ENCODE results near the gene CNBP. TPM values are rescaled to one million over a fixed set of nuclear protein-coding genes. Genes with fewer than 3 reads are reported as not detected.

CNBP gene
- total RNA-seq, 6 donors from 2014 or later, result 185 to 426 (median 312) TPM

- ATAC-seq (ENCODE audit: low FRiP score in 2 of 2), result peak; percentile 84 to 95
- 16 to 18% methylated on average over 6 of the region's 6 CpGs for WGBS, 2 donors
- H3K9me3 ChIP-seq, result no peaks in the 10 kb centered on the region
- peak in 1 of 2 donors; percentile 94 for DNase-seq
- H3K27me3 ChIP-seq, result no peaks in the 10 kb centered on the region
- no peak overlapping the region for H3K4me3 ChIP-seq
- H3K27ac ChIP-seq, result peak overlapping the region; percentile 12 to 75 (median 51)
- TF ChIP-seq, protein P1, sequence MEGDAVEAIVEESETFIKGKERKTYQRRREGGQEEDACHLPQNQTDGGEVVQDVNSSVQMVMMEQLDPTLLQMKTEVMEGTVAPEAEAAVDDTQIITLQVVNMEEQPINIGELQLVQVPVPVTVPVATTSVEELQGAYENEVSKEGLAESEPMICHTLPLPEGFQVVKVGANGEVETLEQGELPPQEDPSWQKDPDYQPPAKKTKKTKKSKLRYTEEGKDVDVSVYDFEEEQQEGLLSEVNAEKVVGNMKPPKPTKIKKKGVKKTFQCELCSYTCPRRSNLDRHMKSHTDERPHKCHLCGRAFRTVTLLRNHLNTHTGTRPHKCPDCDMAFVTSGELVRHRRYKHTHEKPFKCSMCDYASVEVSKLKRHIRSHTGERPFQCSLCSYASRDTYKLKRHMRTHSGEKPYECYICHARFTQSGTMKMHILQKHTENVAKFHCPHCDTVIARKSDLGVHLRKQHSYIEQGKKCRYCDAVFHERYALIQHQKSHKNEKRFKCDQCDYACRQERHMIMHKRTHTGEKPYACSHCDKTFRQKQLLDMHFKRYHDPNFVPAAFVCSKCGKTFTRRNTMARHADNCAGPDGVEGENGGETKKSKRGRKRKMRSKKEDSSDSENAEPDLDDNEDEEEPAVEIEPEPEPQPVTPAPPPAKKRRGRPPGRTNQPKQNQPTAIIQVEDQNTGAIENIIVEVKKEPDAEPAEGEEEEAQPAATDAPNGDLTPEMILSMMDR (IDR thresholded peaks at IDR 0.05), result no peak
- peak; percentile 51 to 56 for TF ChIP-seq POLR2AphosphoS5 (IDR thresholded peaks at IDR 0.05)
- peaks cover 8 to 14% (median 13%) of the 10 kb centered on the region in 4 donors for H3K4me1 ChIP-seq
- no peaks in the 10 kb centered on the region for H3K36me3 ChIP-seq
Measured at GRCh38 chr3:129211772-129212171, 28.1 kb upstream of the CNBP start.

DNA sequence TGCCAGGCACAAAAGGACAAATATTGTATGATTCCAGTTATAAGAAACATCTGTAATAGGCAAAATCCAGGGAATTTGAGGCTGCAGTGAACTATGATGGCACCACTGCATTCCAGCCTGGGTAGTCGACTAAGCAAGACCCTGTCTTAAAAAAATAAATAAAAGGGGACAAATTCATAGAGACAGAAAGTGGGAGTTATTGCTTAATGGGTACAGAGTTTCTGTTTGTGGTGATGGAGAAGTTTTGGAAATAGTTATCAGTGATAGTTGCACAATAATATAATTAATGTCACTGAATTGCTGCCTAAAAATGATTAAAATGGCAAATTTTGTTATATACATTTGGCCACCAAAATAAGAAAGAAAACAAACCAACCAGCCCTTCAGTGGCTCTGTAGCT is 27.6 kb upstream of the CNBP start:
- ATAC-seq (ENCODE audit: low FRiP score in 2 of 2) (no peak), DNase-seq (no peak)
- Histone ChIP-seq H3K4me1 (peaks cover 8 to 14% (median 13%) of the 10 kb centered on the region in 4 donors), H3K27ac (peak overlapping the region in 3 of 4 donors; percentile 34 to 75 (median 68)), H3K9me3 (no peaks in the 10 kb centered on the region), H3K36me3 (no peaks in the 10 kb centered on the region), H3K4me3 (no peak overlapping the region), H3K27me3 (no peaks in the 10 kb centered on the region)
- TF ChIP-seq POLR2A (IDR thresholded peaks at IDR 0.05) (no peak), POLR2AphosphoS5 (IDR thresholded peaks at IDR 0.05) (no peak), EP300 (IDR thresholded peaks at IDR 0.05) (no peak)
- TF ChIP-seq, protein P1 (IDR thresholded peaks at IDR 0.05), result no peak
- WGBS, 2 donors, result 47 to 65% methylated on average over 1 of the region's 1 CpG

DNA sequence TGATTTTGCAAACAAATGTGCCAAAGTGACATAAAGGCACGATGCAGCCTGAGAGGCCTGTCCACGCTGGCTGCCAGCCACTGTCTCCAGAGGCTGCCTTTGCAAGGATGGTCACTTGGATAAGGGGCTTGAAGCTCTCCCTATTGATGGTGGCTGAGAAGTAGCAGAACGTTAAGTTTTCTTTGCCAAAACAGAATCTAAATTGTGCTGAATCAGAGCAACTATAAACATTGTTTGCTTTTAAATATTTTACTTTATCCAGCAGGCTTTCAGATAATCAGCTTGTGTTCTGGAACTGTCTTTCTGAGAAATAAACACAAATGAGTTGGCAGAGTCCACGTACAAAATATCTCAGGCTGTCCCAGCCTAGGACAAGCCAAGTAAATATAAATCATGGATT is 23.8 kb upstream of the CNBP start:
- H3K36me3 ChIP-seq, result no peaks in the 10 kb centered on the region
- no peaks in the 10 kb centered on the region for H3K27me3 ChIP-seq
- no peak overlapping the region for H3K27ac ChIP-seq
- H3K4me1 ChIP-seq, result peaks cover 8 to 14% (median 13%) of the 10 kb centered on the region in 4 donors
- ATAC-seq (ENCODE audit: low FRiP score in 2 of 2) (no peak), DNase-seq (no peak)
- TF ChIP-seq POLR2AphosphoS5 (IDR thresholded peaks at IDR 0.05), result no peak
- TF ChIP-seq EP300 (IDR thresholded peaks at IDR 0.05), result no peak
- TF ChIP-seq, protein P1 (IDR thresholded peaks at IDR 0.05), result no peak
- TF ChIP-seq POLR2A (IDR thresholded peaks at IDR 0.05), result no peak
- 51 to 61% methylated on average over 4 of the region's 4 CpGs for WGBS, 2 donors
- H3K9me3 ChIP-seq, result no peaks in the 10 kb centered on the region
- H3K4me3 ChIP-seq, result no peak overlapping the region

DNA sequence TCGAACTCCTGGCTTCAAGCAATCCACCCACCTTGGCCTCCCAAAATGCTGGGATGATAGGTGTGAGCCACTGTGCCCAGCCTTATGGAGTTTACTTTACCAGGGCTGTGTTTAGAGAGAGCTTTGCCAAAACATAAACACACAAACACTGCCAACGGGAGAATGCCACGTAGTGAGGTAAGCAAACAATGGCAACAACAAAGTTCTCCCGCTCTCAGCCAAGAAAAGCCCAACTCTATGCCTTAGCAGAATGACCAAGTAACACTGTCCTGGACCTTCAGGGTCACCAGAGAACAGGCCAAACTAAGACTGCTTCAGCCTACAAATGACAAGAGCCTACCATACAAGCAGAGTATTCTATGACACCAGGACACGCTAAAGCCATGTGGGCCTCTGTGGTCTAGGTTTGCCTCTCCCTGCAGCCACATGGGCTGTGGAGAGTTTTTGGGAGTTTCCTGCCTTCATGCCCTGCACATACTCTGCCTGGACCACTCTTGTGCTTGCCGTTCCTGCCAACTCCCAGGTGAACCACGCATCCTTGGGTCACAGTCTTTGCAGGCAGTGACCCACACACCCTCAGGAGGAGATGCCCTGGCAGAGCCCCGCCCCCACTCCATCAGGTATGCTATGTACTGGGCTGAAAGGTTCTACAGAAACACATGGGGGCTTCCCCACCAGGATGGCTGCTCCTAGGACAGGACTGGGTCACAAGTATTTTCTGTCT is 21.6 kb upstream of the CNBP start:
- no peaks in the 10 kb centered on the region for H3K27me3 ChIP-seq
- H3K4me3 ChIP-seq, result no peak overlapping the region
- 81 to 87% methylated on average over 7 to 8 of the region's 8 CpGs for WGBS, 2 donors
- no peaks in the 10 kb centered on the region for H3K4me1 ChIP-seq
- TF ChIP-seq POLR2AphosphoS5 (IDR thresholded peaks at IDR 0.05), result peak in 1 of 2 donors; percentile 32
- TF ChIP-seq EP300 (IDR thresholded peaks at IDR 0.05), result no peak
- no peaks in the 10 kb centered on the region for H3K9me3 ChIP-seq
- ATAC-seq (ENCODE audit: low FRiP score in 2 of 2) (no peak), DNase-seq (no peak)
- H3K27ac ChIP-seq, result no peak overlapping the region
- H3K36me3 ChIP-seq, result no peaks in the 10 kb centered on the region

DNA sequence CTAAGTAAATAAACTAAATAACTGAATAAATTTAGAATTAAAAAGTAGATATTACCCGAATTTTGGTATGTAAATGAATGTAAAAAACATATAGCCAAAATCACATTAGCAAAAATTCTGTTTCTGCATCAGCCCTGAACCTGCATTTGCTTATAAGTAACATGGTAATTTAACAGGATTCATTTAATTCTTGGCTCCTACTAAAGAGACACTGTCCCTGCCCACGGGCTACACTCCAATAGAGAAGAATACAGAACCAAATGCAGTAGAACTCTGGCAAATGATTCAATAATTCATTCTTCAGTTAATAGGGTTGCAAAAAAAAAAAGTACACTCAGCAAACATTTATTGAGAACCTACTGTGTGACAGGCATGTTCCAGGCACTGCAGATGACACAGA is 20.8 kb upstream of the CNBP start:
- Histone ChIP-seq H3K4me1 (no peaks in the 10 kb centered on the region), H3K4me3 (no peak overlapping the region), H3K36me3 (no peaks in the 10 kb centered on the region), H3K27me3 (no peaks in the 10 kb centered on the region), H3K27ac (no peak overlapping the region), H3K9me3 (no peaks in the 10 kb centered on the region)
- no peak for DNase-seq
- 78 to 85% methylated on average over 2 of the region's 2 CpGs for WGBS, 2 donors
- TF ChIP-seq POLR2AphosphoS5 (IDR thresholded peaks at IDR 0.05) (no peak), POLR2A (IDR thresholded peaks at IDR 0.05) (no peak), EP300 (IDR thresholded peaks at IDR 0.05) (no peak)
- TF ChIP-seq, protein P1 (IDR thresholded peaks at IDR 0.05), result no peak
- no peak for ATAC-seq (ENCODE audit: low FRiP score in 2 of 2)
